ENCODE results near the gene PHACTR3.

The PHACTR3 gene

DNA sequence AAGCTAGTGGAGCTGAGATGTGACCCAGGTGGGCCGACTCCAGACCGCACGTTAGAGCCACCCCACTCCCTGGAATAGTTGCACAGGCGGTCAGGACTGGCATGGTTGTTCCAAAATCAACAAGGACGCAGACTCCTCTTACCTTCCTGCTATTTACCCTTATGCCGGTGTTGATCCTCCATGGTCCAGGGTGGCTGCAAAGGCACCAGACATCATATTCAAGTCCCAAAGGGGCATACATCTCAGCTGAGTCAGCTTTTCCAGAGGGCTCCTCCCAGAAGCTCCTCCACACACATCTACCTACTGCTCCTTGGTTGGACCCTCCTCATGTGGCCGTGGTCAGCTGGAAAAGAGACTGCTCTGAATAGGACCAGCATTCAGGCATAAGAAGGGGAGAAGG, 216.9 kb downstream of the PHACTR3 start:
- no peak for DNase-seq

DNA sequence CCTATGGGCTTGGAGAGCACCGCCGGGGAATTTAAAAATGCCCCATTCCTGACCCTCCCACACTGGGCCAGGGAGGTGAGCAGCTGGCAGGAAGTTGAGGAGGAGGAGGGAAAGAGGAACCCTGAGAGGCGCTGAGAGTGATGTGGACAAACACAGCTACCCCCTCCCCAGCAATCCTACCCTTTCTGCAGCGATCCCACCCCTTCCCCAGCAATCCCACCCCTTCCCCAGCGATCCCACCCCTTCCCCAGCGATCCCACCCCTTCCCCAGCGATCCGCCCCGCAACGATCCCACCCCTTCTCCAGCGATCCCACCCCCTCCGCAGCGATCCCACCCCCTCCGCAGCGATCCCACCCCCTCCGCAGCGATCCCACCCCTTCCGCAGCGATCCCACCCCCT, 217.4 kb downstream of the PHACTR3 start:
- DNase-seq, result no peak

DNA sequence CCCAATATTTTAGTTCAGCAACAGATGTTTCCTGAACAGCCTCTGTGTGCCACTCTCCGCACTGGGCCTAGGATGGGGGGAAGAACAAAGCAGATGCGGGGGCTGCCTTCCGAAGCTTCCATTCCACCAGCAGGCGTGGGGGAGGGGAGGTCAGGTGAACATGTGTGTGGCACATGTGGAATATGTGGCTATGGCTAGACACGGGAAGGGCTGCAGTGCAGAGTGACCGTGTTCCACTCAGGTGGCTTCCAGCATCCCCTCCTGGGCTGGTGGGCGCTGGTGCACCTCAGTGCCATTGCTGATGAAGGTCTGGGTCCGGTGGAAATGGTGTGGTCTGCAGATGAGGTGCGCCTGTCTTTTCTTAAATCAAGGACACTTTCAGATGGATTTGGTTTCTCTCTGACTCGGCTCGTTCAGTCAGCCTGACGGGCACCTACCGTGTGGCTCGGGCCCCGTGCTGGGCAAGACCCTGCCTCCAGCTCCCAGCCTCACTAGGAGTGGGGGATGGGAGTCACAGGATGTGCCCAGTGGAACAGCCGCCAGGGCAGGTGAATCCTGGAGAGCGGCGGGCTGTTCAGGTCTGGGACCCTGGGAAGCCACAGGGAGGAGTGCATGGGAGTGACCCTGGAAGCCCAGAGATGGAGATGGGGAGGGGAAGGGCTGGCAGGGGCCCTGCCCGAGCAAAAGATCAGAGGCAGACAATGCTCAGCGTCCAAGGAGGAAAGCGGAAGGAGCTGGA, 218.1 kb downstream of the PHACTR3 start:
- no peak for DNase-seq

GRCh38 chr20:59823030-59823423, 218.7 kb downstream of the PHACTR3 start:
- no peak for DNase-seq

- DNase-seq, result no peak
Measured at GRCh38 chr20:59823491-59824259, 219.3 kb downstream of the PHACTR3 start.

GRCh38 chr20:59824711-59825562, 220.6 kb downstream of the PHACTR3 start:
- DNase-seq, result no peak

DNA sequence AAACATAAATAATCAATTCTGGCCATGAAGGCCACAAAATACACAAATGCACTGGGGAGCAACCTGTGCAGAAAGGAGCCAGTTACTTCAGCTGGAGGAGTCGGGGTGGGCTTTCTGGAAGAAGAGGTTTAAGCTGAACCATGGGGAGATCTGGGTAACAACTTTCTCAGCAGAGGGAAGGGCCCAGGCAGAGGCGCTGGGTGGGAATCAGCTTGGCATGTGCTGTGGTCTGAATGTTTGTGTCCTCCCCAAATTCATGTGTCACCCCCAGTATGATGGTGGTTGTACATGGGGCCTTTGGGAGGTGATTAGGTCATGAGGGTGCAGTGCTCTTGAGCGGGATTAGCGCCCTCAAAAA, 221.2 kb downstream of the PHACTR3 start:
- DNase-seq, result no peak

DNA sequence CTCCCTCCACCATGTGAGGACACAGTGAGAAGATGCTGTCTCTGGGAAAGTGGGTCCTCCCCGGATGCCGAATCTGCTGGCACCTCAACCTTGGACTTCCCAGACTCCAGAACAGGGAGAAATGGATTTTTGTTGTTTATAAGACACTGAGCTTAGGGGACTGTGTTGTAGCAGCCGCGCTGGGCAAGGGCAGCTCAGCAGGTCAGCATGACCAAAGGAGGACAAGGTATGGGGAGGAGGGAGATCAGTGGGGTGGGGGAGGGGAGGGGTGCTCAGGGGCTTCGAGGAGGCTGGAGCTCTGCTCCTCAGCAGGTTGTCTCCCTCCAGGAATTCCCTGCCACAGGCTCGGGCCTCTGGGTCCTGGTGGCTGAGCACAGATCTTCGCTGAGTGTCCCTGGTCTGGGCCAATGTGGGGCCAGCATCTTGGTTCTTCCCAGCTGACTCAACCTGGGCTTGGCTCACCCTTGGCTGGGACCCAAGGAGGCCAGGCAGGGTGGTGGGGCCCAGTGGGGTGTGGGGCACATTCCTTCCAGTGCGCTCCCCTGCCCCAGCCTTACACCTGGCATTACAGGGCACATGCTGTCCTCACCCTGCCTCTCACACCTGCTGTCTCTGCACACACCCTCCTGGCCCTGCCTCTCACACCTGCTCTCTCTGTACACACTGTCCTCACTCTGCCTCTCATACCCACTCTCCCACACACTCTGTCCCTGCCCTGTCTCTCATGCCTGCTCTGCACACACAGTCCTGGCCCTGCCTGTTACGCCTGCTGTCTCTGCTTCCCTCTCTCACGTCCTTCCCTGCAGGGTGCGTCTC, 221.8 kb downstream of the PHACTR3 start:
- no peak for DNase-seq

DNA sequence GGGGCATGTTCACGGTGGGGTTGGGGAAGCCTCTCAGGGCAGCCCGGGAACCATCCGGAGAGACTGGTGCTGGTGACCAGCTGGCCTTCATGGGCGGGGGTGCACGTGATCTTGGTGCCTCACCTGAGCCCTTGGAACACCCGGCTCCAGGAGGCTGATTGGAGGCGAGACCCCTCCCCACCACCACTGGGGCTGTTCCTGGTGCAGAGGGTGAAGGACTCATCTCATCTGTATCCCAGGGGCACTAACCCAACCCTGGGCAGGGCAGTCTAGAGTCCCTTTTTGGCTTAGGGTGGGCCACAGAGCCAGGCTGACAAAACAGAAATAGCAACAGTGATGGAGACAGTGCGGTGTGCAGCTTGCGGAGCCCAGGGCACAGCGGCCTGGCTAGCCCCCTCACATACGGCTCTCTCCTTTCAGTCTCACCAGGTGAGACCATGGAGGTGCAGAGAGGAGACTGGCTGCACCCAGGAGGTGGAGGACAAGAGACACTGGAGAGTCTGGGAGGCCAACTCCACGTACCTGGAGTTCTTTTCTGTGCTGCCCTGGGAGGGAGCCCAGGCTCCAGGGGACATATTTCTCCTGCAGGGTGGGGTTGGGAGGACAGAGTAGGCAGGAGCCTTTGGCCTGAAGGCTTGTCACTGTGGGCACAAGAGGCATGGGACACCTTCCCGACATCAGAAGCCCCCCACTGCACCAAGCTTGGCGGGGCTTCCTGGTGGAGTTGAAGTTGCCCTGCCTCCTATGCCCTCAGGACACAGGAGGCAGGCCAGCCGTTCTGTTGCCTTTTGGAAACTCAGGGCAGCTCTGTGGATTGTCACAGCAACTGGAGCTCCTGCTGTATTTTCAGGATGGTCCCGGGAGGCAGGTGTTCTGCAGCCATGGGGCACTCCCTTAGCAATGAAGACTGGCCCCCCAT, 223.1 kb downstream of the PHACTR3 start:
- DNase-seq, result no peak

DNA sequence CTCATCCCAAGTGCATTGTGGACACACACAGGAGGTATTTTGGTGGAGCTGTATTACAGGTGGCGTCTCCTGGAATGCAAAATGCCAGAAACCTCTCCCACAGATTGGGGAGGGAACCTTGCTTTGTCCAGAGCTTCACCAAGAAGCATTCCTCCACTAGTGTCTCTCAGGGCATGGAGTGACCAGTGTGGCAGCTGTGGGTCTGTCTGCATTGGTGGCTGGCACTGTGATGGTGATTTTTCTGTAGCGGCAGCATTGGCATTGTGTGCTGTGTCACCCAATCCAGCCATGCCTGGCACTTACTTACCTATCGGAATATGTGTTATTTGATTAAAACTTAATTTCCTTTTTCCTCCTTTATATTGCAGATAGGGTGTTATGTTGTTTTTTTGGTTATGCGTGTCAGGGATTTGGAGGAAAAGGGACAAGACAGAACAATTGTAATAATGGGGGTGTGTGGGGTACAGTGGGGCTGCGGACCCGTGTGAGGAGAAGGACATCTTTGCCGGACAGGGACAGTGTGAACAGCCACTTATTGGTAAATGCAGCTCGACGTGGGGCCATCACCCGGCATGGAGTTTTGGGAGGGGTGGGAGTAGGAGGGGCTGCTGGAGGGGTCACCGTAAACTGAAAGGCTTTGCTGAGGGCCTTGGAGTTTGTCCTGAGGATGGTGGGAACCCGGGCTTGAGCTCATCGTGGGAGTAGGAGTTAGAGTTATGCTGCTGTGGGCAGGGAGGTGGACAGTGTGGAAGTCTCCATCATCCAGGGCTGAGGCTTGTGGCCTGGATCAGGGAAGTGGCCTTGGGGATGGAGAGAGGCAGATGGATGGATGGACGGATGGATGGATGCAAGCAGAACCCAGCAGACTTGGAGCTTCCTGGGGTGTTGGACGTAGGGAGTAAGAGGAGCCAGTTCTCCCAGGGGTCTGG, 224.0 kb downstream of the PHACTR3 start:
- no peak for DNase-seq

- no peak for DNase-seq
Measured at GRCh38 chr20:59829054-59829785, 224.9 kb downstream of the PHACTR3 start.

DNA sequence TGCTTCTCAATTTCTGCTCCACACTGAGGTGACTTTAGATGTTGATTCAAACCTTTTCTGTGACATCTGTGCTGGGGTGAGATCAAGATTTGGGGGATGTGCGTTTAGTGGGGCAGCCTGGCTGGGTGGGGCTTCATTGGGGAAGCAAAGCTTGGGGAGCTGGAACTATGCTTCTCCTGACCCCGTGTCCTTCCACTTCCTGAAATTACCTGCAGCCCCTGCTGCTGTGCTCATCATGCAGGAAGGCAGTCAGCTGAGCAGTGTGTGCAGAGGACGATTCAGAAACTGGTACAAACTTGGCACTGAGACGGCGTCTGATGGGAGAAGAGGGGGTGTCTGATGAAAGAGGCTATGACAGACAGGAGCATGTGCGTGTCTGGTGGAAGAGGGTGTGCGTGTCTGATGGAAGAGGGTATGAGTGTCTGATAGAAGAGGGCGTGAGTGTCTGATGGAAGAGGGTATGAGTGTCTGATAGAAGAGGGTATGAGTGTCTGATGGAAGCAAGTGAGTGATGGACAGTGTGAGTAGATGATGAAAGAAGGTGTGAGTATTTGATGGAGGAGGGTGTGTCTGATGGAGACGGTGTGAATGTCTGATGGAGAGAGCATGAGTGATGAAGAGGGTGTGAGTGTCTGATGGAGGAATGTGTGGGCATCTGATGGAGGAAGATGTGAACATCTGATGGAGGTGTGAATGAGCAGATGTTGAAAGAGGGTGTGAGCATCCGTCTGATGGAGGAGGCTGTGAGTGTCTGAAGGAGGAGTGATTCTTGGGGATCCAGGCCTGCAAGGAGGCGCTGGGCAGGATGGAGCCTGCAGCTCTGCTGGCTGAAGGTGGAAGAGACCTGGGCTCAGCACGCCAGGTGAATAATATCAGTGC, 225.7 kb downstream of the PHACTR3 start:
- DNase-seq, result no peak

- DNase-seq, result no peak
Measured at GRCh38 chr20:59830665-59831023, 226.3 kb downstream of the PHACTR3 start.

- DNase-seq, result no peak
Measured at GRCh38 chr20:59831024-59831915, 226.9 kb downstream of the PHACTR3 start.

DNA sequence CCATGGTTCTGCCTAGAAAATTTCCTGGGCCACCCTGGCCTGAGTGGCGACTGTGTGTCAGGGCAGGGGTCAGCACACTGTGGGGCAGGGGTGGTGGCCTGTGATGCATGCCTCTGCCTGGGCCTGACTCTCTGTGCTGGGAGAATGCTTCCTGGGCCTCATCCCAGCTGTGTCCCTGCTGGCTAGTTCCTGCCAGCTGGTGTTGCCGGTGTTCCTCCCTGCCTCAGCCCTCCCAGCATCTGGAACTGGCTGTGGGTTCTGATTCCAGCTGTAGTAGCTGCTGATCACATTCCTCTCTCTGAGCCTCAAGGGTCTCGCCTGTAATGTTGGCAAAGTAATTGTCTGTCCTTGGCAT, 227.6 kb downstream of the PHACTR3 start:
- DNase-seq, result no peak

GRCh38 chr20:59832406-59833363, 228.3 kb downstream of the PHACTR3 start:
- no peak for DNase-seq

DNA sequence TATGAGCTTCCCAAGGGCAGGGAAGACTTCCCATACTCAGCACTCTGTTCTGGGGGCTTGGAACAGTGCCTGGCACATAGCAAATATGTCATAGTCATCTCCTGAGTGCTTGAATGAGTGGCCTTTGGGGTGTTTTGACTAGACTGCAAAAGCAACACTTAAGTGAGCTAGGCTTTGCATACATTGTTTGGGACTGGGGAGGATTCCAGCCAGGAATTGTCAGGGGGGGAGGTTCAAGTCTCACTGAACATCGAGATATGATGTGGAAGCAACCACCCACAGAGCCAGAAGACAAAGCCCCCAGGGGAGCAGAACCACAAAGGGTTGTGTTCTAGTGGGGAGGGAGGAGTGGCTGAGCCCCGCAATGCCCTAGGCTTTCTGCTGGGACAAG, 230.7 kb downstream of the PHACTR3 start:
- DNase-seq, result no peak

All from T1000 (cell line).